NCI-H1048 (cell line): ENCODE results near the gene VPS50.
"Not testable (repeated sequence)": the region's sequence is repeated elsewhere in the genome, so short reads cannot be mapped to it uniquely, and the experiment has no call there.

ENCODE experiments used
- DNase-seq: peaks from one replicate; lab custom pipeline; 2025; lab: John Stamatoyannopoulos, UW

Gene VPS50

DNA sequence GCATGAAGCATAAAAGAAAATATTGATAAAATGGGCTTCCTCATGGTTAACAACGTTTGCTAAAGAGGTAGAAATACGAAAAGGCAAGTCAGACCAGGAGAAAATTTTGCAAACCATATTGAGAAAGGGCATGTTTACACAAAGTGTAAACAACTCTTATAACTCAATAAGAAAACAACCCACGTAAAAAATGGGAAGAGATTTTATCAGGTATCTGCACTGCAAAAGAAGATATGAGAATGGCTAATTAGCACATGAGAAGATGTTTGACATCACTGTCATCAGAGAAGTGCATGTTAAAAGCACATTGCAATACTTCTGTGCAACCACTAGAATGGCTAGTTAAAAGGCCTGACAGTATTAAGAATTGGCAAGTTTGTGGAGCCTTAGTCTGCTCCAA, 99.5 kb downstream of the VPS50 start:
- DNase-seq: no peak

DNA sequence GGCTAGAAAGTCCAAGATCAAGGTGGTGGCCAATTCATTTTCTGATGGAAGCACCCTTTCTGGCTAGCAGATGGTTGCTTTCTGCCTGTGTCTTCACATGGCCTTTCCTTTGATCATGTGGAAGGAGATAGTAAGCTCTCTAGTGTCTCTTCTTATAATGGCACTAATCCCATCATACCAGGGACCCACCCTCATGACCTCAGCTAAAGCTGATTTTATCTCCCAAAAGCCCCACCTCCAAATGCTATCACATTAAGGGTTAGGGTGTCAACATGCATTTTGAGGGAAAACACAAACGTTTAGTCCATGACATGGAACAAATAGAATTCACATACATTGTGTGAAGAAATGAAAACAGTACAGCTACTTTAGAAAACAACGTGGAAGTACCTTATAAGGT, 100.0 kb downstream of the VPS50 start:
- DNase-seq: no peak

DNA sequence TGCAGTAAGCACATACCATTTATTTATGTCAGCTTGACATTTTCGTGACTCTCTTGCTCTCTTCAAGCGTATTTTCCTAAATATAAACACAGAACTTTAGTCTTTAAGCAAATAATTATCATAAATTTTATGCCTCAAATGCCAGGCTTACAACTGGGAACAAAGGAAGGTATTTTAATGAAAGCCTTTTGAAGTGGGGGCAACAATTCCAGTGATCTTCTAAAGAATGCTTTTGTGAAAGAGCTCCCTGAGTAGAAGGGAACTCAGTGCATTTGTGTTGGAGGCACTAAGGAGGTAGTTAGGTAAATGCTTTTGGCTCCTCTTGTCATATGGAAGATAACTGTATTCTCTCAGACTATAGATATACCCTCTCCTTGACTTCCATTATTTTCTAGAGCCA, 104.9 kb downstream of the VPS50 start:
- DNase-seq: no peak

DNA sequence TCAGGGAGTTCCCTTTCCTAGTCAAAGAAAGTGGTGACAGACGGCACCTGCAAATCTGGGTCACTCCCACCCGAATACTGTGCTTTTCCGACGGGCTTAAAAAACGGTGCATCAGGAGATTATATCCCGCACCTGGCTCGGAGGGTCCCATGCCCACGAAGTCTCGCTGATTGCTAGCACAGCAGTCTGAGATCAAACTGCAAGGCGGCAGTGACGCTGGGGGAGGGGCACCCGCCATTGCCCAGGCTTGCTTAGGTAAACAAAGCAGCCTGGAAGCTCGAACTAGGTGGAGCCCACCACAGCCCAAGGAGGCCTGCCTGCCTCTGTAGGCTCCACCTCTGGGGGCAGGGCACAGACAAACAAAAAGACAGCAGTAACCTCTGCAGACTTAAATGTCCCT, 110.0 kb downstream of the VPS50 start:
- not testable (repeated sequence) for DNase-seq

DNA sequence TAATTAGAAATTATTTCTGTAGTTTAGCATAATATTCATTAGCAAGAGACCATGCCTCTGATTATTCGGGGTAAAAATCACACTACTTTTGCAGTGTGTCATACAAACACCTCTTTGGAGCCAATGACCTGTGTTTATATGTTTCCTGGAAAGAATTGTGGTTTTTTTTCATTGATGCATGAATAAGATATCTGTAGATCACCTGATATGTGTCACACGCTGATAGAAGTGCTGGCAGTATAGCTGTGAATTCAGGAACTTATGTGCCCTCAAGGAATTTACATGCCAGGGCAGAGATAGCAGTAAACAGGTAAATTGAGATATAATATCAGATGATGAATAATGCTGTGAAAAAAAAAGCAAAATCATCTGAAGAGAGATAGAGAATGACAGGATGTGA, 118.2 kb downstream of the VPS50 start:
- no peak for DNase-seq

DNA sequence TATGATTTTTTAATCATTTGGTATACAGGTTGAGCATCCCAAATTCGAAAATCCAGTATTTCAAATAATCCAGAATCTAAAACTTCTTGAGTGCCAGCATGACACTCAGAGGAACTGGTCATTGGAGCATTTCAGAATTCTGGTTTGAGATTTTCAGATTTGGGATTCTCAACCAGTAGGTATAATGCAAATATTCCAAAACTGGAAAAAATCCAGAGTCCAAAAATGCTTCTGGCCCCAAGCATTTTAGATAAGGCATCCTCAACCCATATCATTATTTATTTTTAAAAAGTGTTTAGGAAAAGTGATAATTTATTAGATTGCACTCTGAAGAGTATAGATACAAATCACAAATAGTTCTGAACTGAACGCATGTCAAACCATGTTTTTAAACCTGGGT, 120.7 kb downstream of the VPS50 start:
- DNase-seq: no peak

DNA sequence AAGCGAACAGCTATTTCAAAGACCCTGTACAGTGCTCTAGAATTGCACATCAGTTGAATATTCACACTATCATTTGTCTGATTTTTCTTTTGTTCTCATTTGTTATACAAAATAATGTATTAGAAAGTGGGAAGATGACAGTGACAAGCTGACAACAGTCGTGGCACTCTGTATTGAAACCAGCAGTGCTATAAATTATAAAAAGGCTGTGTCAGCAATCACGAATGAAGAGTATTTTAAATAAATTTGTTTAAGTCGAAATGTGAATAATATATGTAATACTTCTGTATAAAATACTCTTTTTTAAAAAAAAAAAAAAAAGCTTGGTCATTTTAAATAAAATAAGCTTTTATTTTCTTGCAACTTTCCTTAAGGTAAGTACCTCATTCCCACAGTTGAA, 122.6 kb downstream of the VPS50 start:
- no peak for DNase-seq

DNA sequence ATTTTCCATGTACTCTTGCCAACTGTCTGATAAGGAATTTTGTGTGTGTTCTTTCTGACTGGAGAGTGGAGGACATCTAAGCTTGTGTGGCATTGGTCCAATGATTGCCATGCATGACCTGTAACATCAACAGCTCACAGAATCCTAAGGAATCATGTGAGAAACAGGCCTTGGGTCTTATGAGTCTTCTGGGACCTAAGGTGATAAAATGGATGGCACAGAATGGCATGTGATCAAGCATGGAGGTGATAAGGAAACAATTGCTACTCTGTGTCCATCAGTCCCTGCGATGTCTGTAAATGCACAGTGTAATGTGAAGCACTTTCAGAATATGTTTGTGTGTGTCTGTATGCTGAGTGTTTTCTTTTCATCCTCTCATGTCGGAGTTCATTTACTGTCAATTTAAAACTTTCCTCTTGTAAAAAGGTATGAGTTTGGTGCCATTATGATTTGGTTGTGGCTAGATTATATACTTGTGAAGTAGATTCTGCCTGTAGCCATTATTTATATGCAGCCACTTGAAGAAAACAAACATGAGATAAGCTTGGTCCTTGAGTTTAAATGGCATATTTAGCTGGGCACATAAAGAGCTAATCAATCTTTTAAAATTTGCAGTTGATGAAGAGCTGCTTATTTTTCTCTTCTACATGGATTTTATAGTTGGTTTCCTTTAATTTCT, 127.5 kb downstream of the VPS50 start:
- no peak for DNase-seq

DNA sequence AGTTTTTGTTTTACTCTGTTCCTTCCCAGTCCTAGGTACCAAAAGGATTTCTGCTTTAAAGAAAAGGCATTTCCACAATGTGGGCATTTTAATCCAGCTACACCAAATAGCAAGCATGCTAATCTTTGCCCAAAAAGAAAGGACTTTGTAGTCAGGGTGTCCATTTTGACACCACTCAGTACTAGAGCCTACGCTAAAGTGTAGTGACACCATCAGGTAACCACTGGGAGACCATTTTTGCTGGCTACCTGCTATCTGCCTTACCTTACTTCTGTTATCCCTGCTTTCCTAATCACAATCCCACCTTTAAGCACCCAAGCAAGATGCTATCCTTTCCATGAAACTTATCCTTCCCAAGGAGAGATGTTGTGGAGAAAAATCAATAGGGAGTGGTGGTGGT, 129.7 kb downstream of the VPS50 start:
- DNase-seq: no peak

DNA sequence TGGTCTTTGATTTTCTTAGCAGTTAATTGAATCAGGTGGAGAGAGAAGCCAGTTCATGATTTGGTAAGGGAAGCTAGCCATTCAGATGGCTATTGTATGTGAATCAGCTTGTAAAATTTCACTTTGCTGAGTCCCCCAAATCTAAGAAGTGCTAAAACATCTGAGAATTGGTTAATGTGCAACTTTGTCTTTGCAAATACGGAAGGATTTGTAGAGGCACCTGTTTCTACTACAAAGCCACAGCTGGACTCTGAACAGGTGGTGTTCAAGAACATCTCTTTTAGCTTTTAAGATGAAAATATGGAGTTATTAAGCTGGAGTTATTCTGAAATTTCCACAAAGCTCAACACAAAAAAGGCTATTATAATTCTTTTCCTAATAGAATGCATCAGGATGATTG, 132.6 kb downstream of the VPS50 start:
- no peak for DNase-seq

DNA sequence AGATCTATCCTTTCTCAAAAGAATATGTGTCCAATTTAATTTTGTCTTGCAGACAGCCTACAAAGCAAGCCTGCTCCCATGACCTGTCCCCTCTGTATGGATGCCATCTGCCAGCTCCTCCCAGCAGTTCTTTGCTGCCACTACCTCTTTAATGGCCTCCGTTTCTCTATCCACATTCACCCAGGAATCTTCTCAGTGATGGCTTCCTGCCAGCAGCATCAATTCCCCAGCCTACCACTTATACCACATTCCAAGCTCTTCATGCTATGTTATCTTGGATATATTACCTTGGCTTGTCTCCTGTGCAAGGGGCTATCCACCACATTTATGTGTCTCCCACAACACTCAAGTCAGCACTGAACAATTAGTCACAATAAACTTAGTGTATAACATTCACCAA, 133.2 kb downstream of the VPS50 start:
- no peak for DNase-seq

DNA sequence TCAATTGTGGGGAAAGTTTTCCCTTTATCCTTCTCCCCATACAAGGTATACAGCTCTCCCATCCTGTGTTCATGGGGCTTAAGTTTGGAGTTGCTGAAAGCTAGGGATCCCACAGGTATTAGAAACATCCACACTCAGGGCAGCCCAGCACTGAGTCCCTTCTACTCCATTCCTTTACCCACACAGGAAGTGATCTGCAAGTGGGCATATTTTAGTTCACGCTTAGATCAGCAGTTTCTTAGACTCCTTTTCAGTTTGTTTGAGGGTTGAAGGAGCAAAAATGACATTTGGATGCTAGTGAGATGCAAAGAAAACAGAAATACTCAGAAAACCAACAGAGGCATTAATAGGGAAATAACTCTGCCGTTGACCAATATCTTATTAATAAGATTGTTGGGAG, 134.7 kb downstream of the VPS50 start:
- DNase-seq: no peak

DNA sequence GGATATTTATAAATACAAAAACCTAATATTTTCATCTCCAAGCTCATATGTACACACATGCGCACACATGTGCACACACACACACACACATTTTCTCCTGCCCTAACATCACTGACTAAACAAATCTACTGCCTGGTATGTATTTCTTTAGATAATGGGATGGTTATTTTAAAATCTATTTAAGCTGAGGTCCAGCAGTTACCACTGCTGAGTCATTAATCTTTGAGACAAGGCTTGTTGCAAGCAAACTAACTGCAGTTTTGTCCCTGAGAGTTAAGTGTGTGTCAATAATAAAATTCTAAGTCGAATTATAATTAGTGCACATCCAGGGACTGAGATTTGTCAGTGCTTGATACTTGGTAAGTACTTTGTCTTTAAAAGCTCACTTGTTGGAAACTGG, 135.1 kb downstream of the VPS50 start:
- no peak for DNase-seq

DNA sequence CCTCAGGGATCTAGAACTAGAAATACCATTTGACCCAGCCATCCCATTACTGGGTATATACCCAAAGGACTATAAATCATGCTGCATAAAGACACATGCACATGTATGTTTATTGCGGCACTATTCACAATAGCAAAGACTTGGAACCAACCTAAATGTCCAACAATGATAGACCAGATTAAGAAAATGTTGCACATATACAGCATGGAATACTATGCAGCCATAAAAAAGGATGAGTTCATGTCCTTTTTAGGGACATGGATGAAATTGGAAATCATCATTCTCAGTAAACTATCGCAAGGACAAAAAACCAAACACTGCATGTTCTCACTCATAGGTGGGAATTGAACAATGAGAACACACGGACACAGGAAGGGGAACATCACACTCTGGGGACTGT, 138.8 kb downstream of the VPS50 start:
- DNase-seq: not testable (repeated sequence)

DNA sequence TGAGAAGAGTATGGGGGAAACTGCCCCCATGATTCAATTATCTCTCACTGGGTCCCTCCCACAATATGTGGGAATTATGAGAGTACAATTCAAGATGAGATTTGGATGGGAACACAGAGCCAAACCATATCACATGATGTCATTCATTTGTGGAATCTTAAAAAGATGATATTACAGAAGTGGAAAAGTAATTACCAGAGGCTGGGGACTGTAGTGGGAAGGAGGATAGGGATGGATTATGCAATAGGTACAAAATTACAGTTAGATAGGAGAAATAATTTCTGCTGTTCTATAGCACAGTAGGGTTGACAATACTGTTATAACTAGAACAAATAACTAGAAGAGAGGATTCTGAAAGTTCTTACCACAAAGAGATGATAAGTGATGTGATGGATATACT, 141.4 kb downstream of the VPS50 start:
- no peak for DNase-seq

DNA sequence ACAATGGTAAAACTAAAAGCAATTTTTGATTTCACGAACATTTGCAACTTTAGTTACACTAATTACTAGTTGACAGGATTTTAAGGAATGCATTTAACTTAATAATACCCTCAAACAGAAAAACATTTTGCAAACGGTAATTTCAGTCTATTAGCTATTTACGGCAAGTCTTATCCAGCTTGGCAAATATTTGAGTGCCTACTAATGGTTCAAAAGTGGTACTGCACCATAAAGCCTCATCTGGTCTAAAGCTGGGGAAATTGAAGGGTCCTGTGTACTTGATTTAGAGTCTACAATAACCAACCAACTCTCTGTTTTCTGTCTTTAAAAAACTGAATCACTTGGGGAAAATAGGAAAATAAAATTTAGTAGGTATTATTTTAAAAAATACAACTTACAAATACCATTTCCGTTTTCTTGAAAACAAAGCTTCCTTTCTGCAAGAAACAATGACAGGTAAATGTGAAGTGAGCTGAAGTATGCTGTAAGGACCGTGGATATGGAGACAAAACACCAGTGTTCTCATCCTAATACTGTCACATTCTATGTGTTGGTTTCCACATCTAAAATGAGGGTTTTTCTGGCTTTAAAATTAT, 142.3 kb downstream of the VPS50 start:
- DNase-seq: no peak

DNA sequence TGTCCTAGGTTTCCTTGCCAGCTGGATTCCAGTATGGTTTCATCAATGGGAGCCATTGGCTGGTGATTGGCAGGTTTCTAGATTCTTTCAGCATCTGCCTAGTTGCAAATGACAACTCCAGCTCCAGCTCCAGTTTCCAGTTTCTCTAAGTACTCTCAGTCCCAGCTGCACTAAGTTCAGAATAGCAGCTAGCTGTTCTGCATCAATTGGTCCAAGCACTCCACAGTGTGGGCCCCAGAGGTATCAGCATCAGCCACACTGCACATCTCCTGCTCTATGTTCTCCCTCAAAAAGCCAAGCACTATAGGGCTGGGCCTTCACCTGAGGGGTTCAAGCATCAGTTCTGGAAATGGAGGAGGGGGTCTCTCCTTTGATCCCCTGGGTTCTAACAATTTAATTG, 143.4 kb downstream of the VPS50 start:
- DNase-seq: no peak

DNA sequence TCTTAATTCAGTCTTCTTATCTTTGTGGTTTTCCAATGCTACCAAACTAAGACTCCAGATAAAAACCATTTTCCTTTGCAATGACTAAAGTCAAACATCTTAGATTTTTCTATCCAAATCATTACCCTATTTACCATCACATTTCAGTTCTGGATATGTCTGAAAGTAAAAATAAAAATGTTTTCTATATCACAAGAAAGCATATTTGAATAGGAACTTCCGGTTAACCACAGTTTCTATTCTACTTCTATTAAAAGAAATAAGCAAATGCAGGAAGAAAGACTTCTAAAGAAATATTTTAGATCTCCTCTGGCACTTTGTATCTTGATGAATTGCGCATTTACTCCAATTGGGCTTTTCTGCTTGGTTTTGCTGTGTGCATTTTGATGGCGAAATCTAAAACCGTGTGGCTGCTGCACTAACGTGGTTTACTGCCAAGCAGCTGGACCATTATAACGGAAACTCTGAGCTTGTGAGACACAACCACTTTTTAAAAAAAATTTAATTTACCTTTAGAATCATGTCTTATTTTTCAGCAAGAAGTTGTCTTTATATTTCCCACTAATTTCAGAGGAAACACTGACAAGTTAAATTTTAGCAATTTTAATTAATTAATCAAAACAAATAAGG, 146.1 kb downstream of the VPS50 start:
- no peak for DNase-seq

DNA sequence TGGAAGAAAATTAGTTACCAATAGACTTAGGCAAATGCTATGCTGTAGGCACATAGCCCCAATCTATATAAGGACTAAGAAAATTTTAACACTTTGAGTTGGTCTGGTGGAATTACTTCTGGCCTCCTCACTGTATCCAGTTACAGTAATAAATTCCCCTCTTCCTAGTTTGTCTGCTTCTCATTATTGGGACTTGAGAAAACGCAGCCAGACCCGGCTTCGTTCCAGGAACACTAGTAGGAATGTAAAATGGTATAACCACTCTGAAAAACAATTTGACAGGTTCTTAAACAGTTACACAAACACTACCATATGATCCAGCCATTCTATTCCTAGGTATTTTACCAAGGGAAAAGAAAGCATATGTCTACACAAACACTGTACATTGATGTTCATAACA, 150.2 kb downstream of the VPS50 start:
- no peak for DNase-seq

DNA sequence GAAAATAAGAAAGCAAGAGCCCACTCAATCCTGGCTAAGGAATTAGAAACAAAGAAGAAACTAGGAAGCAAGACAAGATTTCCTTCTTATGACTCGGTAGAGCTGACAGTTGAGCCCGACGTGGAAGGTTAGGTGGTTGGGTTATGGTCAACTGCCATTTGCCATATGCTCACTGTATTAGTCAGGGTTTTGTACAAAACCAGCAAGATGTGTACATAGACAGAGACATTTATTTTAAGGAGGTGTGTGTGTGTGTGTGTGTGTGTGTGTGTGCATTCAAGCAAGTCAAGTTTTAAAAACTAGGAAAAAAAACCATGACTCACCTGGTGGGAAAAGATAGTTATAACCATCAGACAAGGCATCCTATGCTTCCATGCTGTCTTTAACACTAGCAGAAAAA, 158.5 kb downstream of the VPS50 start:
- no peak for DNase-seq

DNA sequence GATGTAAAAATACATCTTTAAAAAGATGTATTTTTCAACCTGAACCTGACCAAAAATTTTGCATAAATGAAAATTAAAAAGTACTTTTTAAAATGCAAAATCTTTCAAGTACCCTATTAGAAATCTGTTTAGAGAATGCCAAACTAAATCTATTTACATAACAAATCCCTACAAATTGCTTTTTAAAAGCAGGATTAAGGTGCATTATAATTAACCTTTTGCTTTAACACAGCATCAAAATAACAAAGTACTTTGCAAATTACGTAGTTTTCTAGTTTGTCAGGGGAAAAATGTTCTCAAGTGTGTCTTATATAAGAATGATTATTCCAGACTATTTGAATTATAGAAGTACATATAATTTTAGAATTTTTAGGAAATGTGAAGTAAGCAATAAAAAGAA, 160.8 kb downstream of the VPS50 start:
- DNase-seq: no peak

DNA sequence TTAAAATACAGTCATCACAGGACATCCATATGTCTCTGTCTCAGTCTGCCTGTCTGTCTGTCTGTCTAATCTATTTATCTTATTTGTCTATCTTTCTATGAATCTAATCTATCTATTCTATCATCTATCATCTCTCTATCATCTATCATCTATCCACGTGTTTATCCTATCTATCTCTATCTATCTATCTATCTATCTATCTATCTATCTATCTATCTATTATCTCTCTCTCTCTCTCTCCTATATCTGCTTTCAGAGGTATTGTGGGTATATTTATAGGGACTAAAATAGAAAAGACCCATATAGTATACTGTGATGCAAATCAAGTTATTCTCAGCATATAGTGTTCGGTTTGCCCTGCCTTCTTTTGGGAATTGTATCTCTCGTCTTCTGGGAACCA, 167.5 kb downstream of the VPS50 start:
- DNase-seq: no peak

DNA sequence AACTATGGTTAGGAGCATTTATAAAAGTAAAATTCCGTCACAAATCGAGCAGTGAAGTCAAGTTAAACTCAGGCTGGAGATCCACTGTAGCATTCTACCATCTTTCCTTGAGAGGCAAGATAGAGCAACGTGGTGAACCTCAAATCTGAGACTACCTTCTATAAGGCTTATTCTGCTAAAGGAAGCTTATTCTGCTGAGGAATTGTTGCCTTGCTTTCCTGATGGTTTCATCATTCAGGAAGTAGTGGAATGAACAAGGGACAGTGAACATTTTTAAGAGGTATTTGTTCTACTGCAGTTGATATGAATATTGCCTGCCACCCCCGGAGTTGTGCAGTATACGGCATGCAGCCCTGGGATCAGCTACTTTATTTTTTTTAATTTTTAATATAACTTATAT, 170.8 kb downstream of the VPS50 start:
- DNase-seq: no peak

DNA sequence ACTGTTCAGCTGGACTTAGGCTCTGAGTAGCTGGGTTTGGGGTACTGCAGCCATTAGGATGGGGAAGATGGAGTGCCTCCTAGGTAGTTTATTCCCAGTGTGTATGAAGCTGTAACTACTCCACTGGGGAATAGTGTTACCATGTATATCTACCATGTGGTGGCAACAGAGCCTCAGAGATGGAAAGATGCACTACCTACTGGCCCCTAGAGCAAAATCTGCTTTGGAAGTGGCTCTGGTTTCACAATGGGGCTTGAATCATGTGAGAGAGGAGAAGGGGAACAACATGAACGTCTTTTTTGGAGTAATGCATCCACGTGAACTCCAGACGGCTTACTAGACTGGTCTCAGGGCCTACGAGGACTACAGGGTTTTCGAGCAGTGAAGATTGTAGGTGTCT, 175.1 kb downstream of the VPS50 start:
- no peak for DNase-seq
